Naive thymus-derived CD4-positive, alpha-beta T cell (primary cell): ENCODE results near the gene UBE2D2. TPM values are rescaled to one million over a fixed set of nuclear protein-coding genes. Genes with fewer than 3 reads are reported as not detected.
"Not testable (repeated sequence)": the region's sequence is repeated elsewhere in the genome, so short reads cannot be mapped to it uniquely, and the experiment has no call there.

Source experiments
- ATAC-seq: fragments of 150-1000 bp; cut with Tn5 transposase; 2 replicates; pipeline ENCODE4 v1.10.0; 2021; ENCODE audit warnings: mild to moderate bottlenecking, moderate library complexity
- CTCF ChIA-PET: fragments of 350-600 bp; sonication (Branson Sonifier 250); formaldehyde crosslinking; loops from one replicate; lab custom pipeline; 2021; ENCODE audit warnings: antibody characterized with exemption; lab: Charles Lee
- POLR2A ChIA-PET: fragments of 350-600 bp; sonication (Branson Sonifier 250); formaldehyde crosslinking; loops from one replicate; lab custom pipeline; 2021; ENCODE audit warnings: antibody characterized with exemption, inconsistent platforms; lab: Charles Lee
- DNase-seq, 9 donors: peaks; one replicate each; pipeline versions ENCODE4 v3.0.0 to v3.0.0-alpha.2; 2020 to 2022; ENCODE audit warnings: mixed read lengths in 1 of 9
- H3K27ac ChIP-seq: one replicate; pipeline ENCODE4 v1.7.0; 2013; ENCODE audit warnings: mild to moderate bottlenecking, low read depth, low read length, moderate library complexity
- H3K27me3 ChIP-seq, 2 donors: one replicate each; pipeline ENCODE4 v1.7.0; 2013; ENCODE audit warnings: low read length in 2 of 2, mild to moderate bottlenecking in 2 of 2, moderate library complexity in 2 of 2; ENCODE audit not compliant: control insufficient read depth in 2 of 2, insufficient read depth in 2 of 2
- H3K36me3 ChIP-seq, 3 experiments: 1 replicate in 2 of 3; 2 replicates in 1 of 3; pipeline ENCODE4 v1.7.0; 2013; ENCODE audit warnings: low read length in 3 of 3, mild to moderate bottlenecking in 3 of 3, moderate library complexity in 1 of 3; ENCODE audit not compliant: insufficient read depth in 3 of 3, control insufficient read depth in 2 of 3
- H3K4me1 ChIP-seq, 2 donors: one replicate each; pipeline ENCODE4 v1.7.0; 2013; ENCODE audit warnings: low read length in 2 of 2, mild to moderate bottlenecking in 2 of 2, moderate library complexity in 1 of 2; ENCODE audit not compliant: control insufficient read depth in 2 of 2, insufficient read depth in 2 of 2
- H3K4me3 ChIP-seq: 2 replicates; pipeline ENCODE4 v1.7.0; 2013; ENCODE audit warnings: mild to moderate bottlenecking, low read length
- H3K9me3 ChIP-seq, 3 experiments: 1 replicate in 2 of 3; 2 replicates in 1 of 3; pipeline ENCODE4 v1.7.0; 2013; ENCODE audit warnings: low read length in 3 of 3; ENCODE audit not compliant: control insufficient read depth in 2 of 3
- H3K27ac Mint-ChIP-seq, 9 donors: one replicate each; pipeline ENCODE4 v1.8.0; 2020 to 2022; ENCODE audit warnings: mixed read lengths in 9 of 9, mild to moderate bottlenecking in 8 of 9, moderate library complexity in 5 of 9, inconsistent platforms in 2 of 9
- H3K27me3 Mint-ChIP-seq, 5 donors: one replicate each; pipeline ENCODE4 v1.8.0; 2021 to 2022; ENCODE audit warnings: mixed read lengths in 5 of 5, mild to moderate bottlenecking in 1 of 5
- H3K36me3 Mint-ChIP-seq, 5 donors: one replicate each; pipeline ENCODE4 v1.8.0; 2020 to 2022; ENCODE audit warnings: mixed read lengths in 5 of 5, mild to moderate bottlenecking in 3 of 5, inconsistent platforms in 1 of 5
- H3K4me1 Mint-ChIP-seq, 7 donors: one replicate each; pipeline ENCODE4 v1.8.0; 2020 to 2022; ENCODE audit warnings: mixed read lengths in 7 of 7, mild to moderate bottlenecking in 3 of 7, inconsistent platforms in 1 of 7
- H3K4me3 Mint-ChIP-seq, 10 donors: one replicate each; pipeline ENCODE4 v1.8.0; 2020 to 2022; ENCODE audit warnings: mild to moderate bottlenecking in 10 of 10, mixed read lengths in 10 of 10, moderate library complexity in 6 of 10, inconsistent platforms in 2 of 10
- H3K9me3 Mint-ChIP-seq, 11 donors: one replicate each; pipeline ENCODE4 v1.8.0; 2020 to 2022; ENCODE audit warnings: mixed read lengths in 11 of 11, mild to moderate bottlenecking in 4 of 11, inconsistent platforms in 1 of 11, moderate library complexity in 1 of 11
- intact Hi-C, 2 donors: fragments of 100-400 bp; cut with micrococcal nuclease; formaldehyde crosslinking; loops; one replicate each; pipeline ENCODE4 v1.15.1; 2023
- polyA plus RNA-seq, 2 donors: library from polyadenylated mRNA; unstranded; fragments of 300-500 nt; fragmentation: Illumina TruSeq; gene quantifications; one replicate each; pipeline ENCODE4 v1.2.3, GENCODE V29; 2021
- total RNA-seq, 6 experiments: library from RNA in 5 of 6; stranded (reverse) in 5 of 6; gene quantifications; 1 replicate in 5 of 6; 2 replicates in 1 of 6; pipeline ENCODE4 v1.2.3 and lab custom pipeline; 2021 to 2026

Gene UBE2D2
- 100 to 1,000 TPM; 145 to 214 (median 184) TPM for total RNA-seq
- polyA plus RNA-seq = 100 to 1,000 TPM; 320 to 343 TPM
- 93.4 reads per million, percentile 83 among the genes with 10 or more reads in this experiment for total RNA-seq (lab: John Stamatoyannopoulos, UW)

GRCh38 chr5:139560752-139561654 is at the start of gene UBE2D2:
TSS of gene UBE2D2 (plus strand) at chr5:139561339. CDS start at chr5:139561792, 453 bp downstream.
- H3K36me3 ChIP-seq = peaks cover 0 to 10% (median 0%) of the 10 kb centered on the region in 3 experiments
- DNase-seq (peak; percentile 95 to 98 (median 97)), ATAC-seq (peak; percentile 94)
- no peaks in the 10 kb centered on the region for H3K9me3 ChIP-seq
- Mint-ChIP-seq H3K4me3 (peak within 1 kb of the TSS; percentile 90 to 100 (median 98)), H3K27me3 (no peaks in the 10 kb centered on the region), H3K9me3 (peaks cover 0 to 7% (median 0%) of the 10 kb centered on the region in 11 donors), H3K36me3 (peaks cover 0 to 19% (median 4%) of the 10 kb centered on the region in 5 donors), H3K4me1 (peaks cover 28 to 39% (median 34%) of the 10 kb centered on the region in 7 donors), H3K27ac (peak within 1 kb of the TSS; percentile 88 to 98 (median 95))
- intact Hi-C loops = loop anchor here (1.0 to 10.0 kb wide), 27 partner anchors 14 to 1526 kb away; partner anchors contain the start of genes ANKHD1 (in 2 of the 2), DNAJC18 (in 2 of the 2), HSPA9 (in 2 of the 2) and MATR3 (in 2 of the 2)
- peaks cover 26 to 36% of the 10 kb centered on the region in 2 donors for H3K4me1 ChIP-seq
- no peaks in the 10 kb centered on the region for H3K27me3 ChIP-seq
- peak within 1 kb of the TSS; percentile 85 for H3K4me3 ChIP-seq
- ChIA-PET CTCF (interaction anchor here (0.6 to 2.0 kb wide), 5 partner anchors 14 to 73 kb away, joined by 3 to 5 read pairs (median 4); no protein-coding TSS in a partner anchor), POLR2A (interaction anchor here (0.6 to 7.9 kb wide), 24 partner anchors 9 to 986 kb away, joined by 3 to 120 read pairs (median 4); partner anchors contain the start of genes HSPA9, MATR3, PAIP2 and SPATA24)
- H3K27ac ChIP-seq = peak within 1 kb of the TSS; percentile 92

- intact Hi-C loops = loop anchor here (1.0 to 10.0 kb wide), 12 partner anchors 30 to 318 kb away; partner anchors contain the start of genes DNAJC18 (in 2 of the 2), SMIM33 (in 2 of the 2), STING1 (in 2 of the 2) and MATR3 (in 1 of the 2)
- peaks cover 0 to 5% (median 0%) of the 10 kb centered on the region in 5 donors for H3K36me3 Mint-ChIP-seq
- ATAC-seq = no peak
- peak overlapping the region in 8 of 10 donors; percentile 15 to 84 (median 74) for H3K4me3 Mint-ChIP-seq
- Histone ChIP-seq H3K4me3 (no peak overlapping the region), H3K27me3 (no peaks in the 10 kb centered on the region), H3K36me3 (no peaks in the 10 kb centered on the region), H3K27ac (no peak overlapping the region), H3K9me3 (no peaks in the 10 kb centered on the region), H3K4me1 (peaks cover 7 to 26% of the 10 kb centered on the region in 2 donors)
- peaks cover 37 to 55% (median 50%) of the 10 kb centered on the region in 7 donors for H3K4me1 Mint-ChIP-seq
- ChIA-PET CTCF (interaction anchor here (0.7 to 10.1 kb wide), 23 partner anchors 10 to 121 kb away, joined by 3 to 310 read pairs (median 5); partner anchors contain the start of genes DNAJC18, SMIM33, STING1 and UBE2D2), POLR2A (interaction anchor here (0.9 to 8.3 kb wide), 11 partner anchors 17 to 171 kb away, joined by 3 to 102 read pairs (median 6); partner anchors contain the start of genes DNAJC18, PAIP2, SPATA24 and STING1)
- H3K27me3 Mint-ChIP-seq = no peaks in the 10 kb centered on the region
- peak in 1 of 9 donors; percentile 14 for DNase-seq
- H3K27ac Mint-ChIP-seq = peak overlapping the region; percentile 61 to 92 (median 83)
- peaks cover 0 to 5% (median 0%) of the 10 kb centered on the region in 11 donors for H3K9me3 Mint-ChIP-seq
Observed at GRCh38 chr5:139512786-139513390, 48.3 kb upstream of the UBE2D2 start.

GRCh38 chr5:139513434-139513833 is 47.7 kb upstream of the UBE2D2 start:
- not testable (repeated sequence) for H3K4me3 ChIP-seq, H3K27me3 ChIP-seq, H3K27me3 Mint-ChIP-seq, H3K27ac ChIP-seq, H3K9me3 Mint-ChIP-seq, H3K36me3 Mint-ChIP-seq, H3K9me3 ChIP-seq, H3K36me3 ChIP-seq
- Mint-ChIP-seq H3K4me3 (peak overlapping the region in 2 of 10 donors; percentile 1 to 38), H3K27ac (peak overlapping the region; percentile 34 to 92 (median 62)), H3K4me1 (peaks cover 39 to 59% (median 54%) of the 10 kb centered on the region in 7 donors)
- ChIA-PET CTCF (interaction anchor here (0.6 to 10.1 kb wide), 24 partner anchors 10 to 225 kb away, joined by 3 to 310 read pairs (median 6); partner anchors contain the start of genes DNAJC18, SMIM33 and STING1), POLR2A (interaction anchor here (1.2 to 8.3 kb wide), 9 partner anchors 32 to 171 kb away, joined by 5 to 102 read pairs (median 6); partner anchors contain the start of genes DNAJC18, PAIP2, SMIM33 and SPATA24)
- DNase-seq (peak; percentile 51 to 77 (median 72)), ATAC-seq (peak; percentile 77)
- intact Hi-C loops = loop anchor here (1.0 to 10.0 kb wide), 12 partner anchors 31 to 319 kb away; partner anchors contain the start of genes DNAJC18 (in 2 of the 2), SMIM33 (in 2 of the 2), STING1 (in 2 of the 2) and MATR3 (in 1 of the 2)
- H3K4me1 ChIP-seq = peaks cover 7 to 26% of the 10 kb centered on the region in 2 donors

- intact Hi-C loops = loop anchor here (1.0 to 10.0 kb wide), 12 partner anchors 31 to 319 kb away; partner anchors contain the start of genes DNAJC18 (in 2 of the 2), SMIM33 (in 2 of the 2), STING1 (in 2 of the 2) and MATR3 (in 1 of the 2)
- Mint-ChIP-seq H3K27me3 (no peaks in the 10 kb centered on the region), H3K9me3 (peaks cover 0 to 5% (median 0%) of the 10 kb centered on the region in 11 donors), H3K4me1 (peaks cover 44 to 63% (median 58%) of the 10 kb centered on the region in 7 donors), H3K36me3 (peaks cover 0 to 5% (median 0%) of the 10 kb centered on the region in 5 donors), H3K27ac (peak overlapping the region; percentile 34 to 91 (median 61)), H3K4me3 (peak overlapping the region in 3 of 10 donors; percentile 1 to 38 (median 8))
- no peak overlapping the region for H3K27ac ChIP-seq
- no peaks in the 10 kb centered on the region for H3K9me3 ChIP-seq
- ChIA-PET POLR2A (interaction anchor here (1.2 to 8.3 kb wide), 8 partner anchors 33 to 172 kb away, joined by 5 to 102 read pairs (median 6); partner anchors contain the start of genes DNAJC18, PAIP2, SMIM33 and SPATA24), CTCF (interaction anchor here (0.6 to 10.1 kb wide), 21 partner anchors 11 to 226 kb away, joined by 3 to 310 read pairs (median 6); partner anchors contain the start of genes DNAJC18, SMIM33 and STING1)
- H3K27me3 ChIP-seq = no peaks in the 10 kb centered on the region
- no peak for ATAC-seq
- H3K4me3 ChIP-seq = no peak overlapping the region
- peaks cover 7 to 26% of the 10 kb centered on the region in 2 donors for H3K4me1 ChIP-seq
- no peaks in the 10 kb centered on the region for H3K36me3 ChIP-seq
- no peak for DNase-seq
Observed at GRCh38 chr5:139513852-139514485, 47.2 kb upstream of the UBE2D2 start.

- no peaks in the 10 kb centered on the region for H3K27me3 ChIP-seq
- H3K36me3 Mint-ChIP-seq = peaks cover 0 to 5% (median 0%) of the 10 kb centered on the region in 5 donors
- peaks cover 0 to 5% (median 0%) of the 10 kb centered on the region in 11 donors for H3K9me3 Mint-ChIP-seq
- no peaks in the 10 kb centered on the region for H3K36me3 ChIP-seq
- peak overlapping the region in 1 of 9 donors; percentile 34 for H3K27ac Mint-ChIP-seq
- DNase-seq (no peak), ATAC-seq (no peak)
- H3K27me3 Mint-ChIP-seq = no peaks in the 10 kb centered on the region
- CTCF ChIA-PET = interaction anchor here (1.0 to 10.1 kb wide), 16 partner anchors 10 to 226 kb away, joined by 3 to 310 read pairs (median 6); partner anchors contain the start of genes DNAJC18, SMIM33 and STING1
- intact Hi-C loops = loop anchor here (5.0 to 10.0 kb wide), 3 partner anchors 42 to 320 kb away; partner anchors contain the start of genes SMIM33 (in 2 of the 2), MATR3 (in 1 of the 2) and SIL1 (in 1 of the 2)
- H3K4me1 Mint-ChIP-seq = peaks cover 45 to 63% (median 60%) of the 10 kb centered on the region in 7 donors
- peaks cover 7 to 26% of the 10 kb centered on the region in 2 donors for H3K4me1 ChIP-seq
- H3K27ac ChIP-seq = no peak overlapping the region
- H3K9me3 ChIP-seq = no peaks in the 10 kb centered on the region
- H3K4me3 Mint-ChIP-seq = no peak overlapping the region
- no peak overlapping the region for H3K4me3 ChIP-seq
- POLR2A ChIA-PET = interaction anchor here (1.6 to 8.3 kb wide), 6 partner anchors 33 to 172 kb away, joined by 5 to 102 read pairs (median 6); partner anchors contain the start of genes PAIP2, SMIM33, SPATA24 and STING1
Observed at GRCh38 chr5:139514486-139514856, 46.7 kb upstream of the UBE2D2 start.
